Fibroblast of the aortic adventitia (primary cell): Measurements from ENCODE around the gene PRICKLE2. TPM values are rescaled to one million over a fixed set of nuclear protein-coding genes. Genes with fewer than 3 reads are reported as not detected.

ENCODE experiments used
- DNase-seq: peaks from one replicate; pipeline ENCODE4 v3.0.0-alpha.2; 2010; ENCODE audit warnings: low read depth
- H3K4me3 ChIP-seq: 2 replicates; pipeline ENCODE4 v1.5.1; 2011; ENCODE audit warnings: low read depth, mild to moderate bottlenecking, control low read depth, low read length, moderate library complexity
- CTCF ChIP-seq: IDR thresholded peaks from 2 replicates; pipeline ENCODE4 v1.5.1; 2011; ENCODE audit warnings: mild to moderate bottlenecking, low read length, control low read depth, inconsistent platforms; ENCODE audit not compliant: insufficient read depth
- total RNA-seq: library from RNA; depleted of rRNA; stranded (reverse); fragments of >200 nt; gene quantifications from 2 replicates; pipeline ENCODE4 v1.2.3, GENCODE V29; 2012; ENCODE audit warnings: low replicate concordance

Gene PRICKLE2
- total RNA-seq, 1 donor, result 22.0 TPM

- DNase-seq, result peak; percentile 97
- TF ChIP-seq CTCF, result no peak
- H3K4me3 ChIP-seq, result no peak overlapping the region
These were observed 17.8 kb downstream of the PRICKLE2 start for GRCh38 chr3:64207289-64208080.

GRCh38 chr3:64203969-64204908 lies 21.0 kb downstream of the PRICKLE2 start:
- DNase-seq, result no peak
- H3K4me3 ChIP-seq, result no peak overlapping the region
- TF ChIP-seq CTCF, result no peak

- H3K4me3 ChIP-seq, result no peak overlapping the region
- DNase-seq, result no peak
- no peak for TF ChIP-seq CTCF
These were observed 22.1 kb downstream of the PRICKLE2 start for GRCh38 chr3:64203216-64203615.

GRCh38 chr3:64199932-64200331 lies 25.3 kb downstream of the PRICKLE2 start:
- no peak for TF ChIP-seq CTCF
- no peak overlapping the region for H3K4me3 ChIP-seq
- DNase-seq, result no peak

- H3K4me3 ChIP-seq, result no peak overlapping the region
- no peak for TF ChIP-seq CTCF
- DNase-seq, result no peak
These were observed 28.9 kb downstream of the PRICKLE2 start for GRCh38 chr3:64196236-64196929.

- no peak overlapping the region for H3K4me3 ChIP-seq
- TF ChIP-seq CTCF, result no peak
- no peak for DNase-seq
These were observed 29.5 kb downstream of the PRICKLE2 start for GRCh38 chr3:64195789-64196188.
